NAMALWA (cell line): ENCODE data around the gene GPT2.

Experiments used
- DNase-seq: peaks from one replicate; pipeline ENCODE4 v3.0.0-alpha.2; 2015; ENCODE audit warnings: low spot score

GPT2 gene

GRCh38 chr16:46883690-46884512 lies at the start of gene GPT2:
Gene GPT2 (plus strand): TSS chr16:46884362. CDS start chr16:46884716, 354 bp downstream.
- DNase-seq, result peak; percentile 94

GRCh38 chr16:46836534-46837530 lies 47.3 kb upstream of the GPT2 start:
- no peak for DNase-seq

DNA sequence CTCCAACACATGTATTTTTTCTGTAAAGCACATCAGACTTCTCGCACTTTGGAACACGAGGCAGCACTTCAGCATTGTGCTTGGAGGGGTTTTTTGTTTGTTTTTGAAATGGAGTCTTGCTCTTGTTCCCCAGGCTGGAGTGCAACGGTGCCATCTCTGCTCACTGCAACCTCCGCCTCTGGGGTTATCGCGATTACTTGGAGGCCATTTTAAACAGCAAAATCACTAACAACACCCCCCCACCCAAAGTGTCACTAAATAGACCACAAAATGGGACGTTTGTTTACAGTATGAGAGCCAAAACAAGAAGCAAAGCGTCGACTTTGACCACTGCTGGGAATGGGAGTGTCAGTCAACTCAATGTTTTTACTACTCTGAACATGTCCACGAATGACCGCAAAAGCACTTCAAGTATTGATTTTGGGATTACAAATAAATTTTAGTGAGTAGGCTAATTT lies 44.1 kb upstream of the GPT2 start:
- no peak for DNase-seq

GRCh38 chr16:46842192-46842895 lies 41.8 kb upstream of the GPT2 start:
- no peak for DNase-seq

DNA sequence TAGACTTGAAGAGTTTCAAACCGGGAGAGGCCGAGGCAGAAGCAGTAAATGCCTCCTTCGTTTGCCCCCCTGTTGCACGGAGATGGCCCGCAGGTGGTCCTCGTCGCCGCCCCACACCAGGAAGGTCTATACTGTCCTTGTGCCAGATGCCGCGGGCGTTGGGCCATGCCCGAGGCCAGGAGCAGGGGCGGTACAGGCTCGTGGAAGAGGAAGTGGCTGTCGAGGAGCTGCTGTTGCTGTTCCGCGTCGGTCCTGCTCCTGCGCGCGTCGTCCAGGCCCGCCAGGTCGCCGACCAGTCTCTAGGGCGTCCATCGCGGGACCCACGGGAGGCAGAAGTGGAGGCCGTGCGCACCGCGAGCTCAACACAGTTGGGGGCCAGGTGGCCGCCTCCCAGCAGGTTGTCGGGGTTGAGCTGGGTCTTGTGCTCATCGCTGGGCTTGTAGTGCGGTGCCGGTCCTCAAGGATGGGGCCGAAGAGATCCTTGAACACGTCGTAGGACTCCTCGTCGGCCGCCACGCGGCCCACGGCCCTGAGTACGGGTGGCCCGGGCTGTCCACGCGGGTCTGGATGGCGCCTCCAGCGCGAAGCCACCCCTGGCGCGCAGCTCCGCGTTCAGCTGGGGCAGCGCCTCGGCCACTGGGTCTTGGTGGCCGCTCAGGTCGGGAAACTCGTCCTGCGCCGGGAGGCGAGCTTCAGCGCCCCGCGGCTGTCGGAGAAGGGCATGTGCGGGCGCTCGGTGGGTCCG lies 40.1 kb upstream of the GPT2 start:
- no peak for DNase-seq

DNA sequence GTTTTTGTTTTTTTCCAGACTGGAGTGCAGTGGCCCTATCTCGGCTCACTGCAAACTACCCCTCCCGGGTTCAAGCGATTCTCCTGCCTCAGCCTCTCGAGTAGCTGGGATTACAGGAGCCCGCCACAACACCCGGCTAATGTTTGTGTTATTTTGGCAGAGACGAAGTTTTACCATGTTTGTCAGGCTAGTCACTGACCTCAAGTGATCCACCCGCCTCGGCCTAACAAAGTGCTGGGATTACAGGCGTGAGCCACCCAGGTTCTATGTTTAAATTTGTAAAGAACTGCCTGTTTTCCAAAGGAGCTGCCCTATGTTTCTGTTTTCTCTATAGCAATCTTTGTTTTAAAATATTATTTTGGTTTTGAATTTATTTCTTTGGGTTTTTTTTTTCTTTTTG lies 39.4 kb upstream of the GPT2 start:
- no peak for DNase-seq

GRCh38 chr16:46845952-46846351 lies 38.2 kb upstream of the GPT2 start:
- no peak for DNase-seq

DNA sequence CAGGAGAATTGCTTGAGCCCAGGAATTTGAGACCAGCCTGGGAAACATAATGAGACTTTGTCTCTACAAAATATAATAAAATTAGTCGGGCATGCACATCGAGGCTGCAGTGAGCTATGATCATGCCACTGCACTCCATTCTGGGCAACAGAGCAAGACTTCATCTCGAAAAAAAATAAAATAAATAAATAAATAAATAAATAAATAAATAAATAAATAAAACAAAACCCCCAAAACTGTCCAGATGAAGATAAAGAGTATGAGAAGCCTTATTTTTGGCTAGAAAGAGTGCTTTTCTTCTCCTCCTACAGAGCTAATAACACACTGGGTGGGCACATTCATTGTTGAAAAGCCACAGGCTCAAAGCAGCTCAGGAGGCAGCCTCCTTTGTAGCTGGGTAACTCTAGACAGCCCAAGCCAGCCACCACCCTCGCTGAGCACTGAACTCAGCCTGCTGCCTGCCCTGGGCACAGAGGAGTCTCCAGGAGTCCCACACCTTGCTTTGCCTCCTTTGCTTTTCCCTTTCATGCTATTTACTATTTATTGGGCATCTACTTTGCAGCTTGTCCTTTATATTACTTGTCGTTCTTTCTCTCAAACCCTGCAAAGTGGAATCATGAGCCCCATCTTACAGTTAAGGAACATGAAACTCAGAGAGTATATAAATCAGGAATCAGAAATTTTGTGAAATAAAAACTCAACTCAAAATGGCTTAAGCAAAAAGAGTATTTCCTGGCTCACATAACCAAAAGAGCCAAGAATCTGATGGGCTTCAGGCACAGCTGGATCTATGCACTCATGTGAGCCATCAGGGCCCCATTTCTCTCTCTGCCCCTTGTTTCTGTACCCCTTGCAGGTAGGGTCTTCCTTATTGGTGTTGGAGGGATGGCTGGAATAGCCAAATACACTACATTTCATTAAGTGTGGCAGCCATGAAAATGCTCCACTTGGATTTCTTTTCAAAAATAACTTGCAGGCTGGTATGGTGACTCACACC lies 35.1 kb upstream of the GPT2 start:
- no peak for DNase-seq

- DNase-seq, result peak; percentile 74
Observed at GRCh38 chr16:46850619-46851555, 33.3 kb upstream of the GPT2 start.

DNA sequence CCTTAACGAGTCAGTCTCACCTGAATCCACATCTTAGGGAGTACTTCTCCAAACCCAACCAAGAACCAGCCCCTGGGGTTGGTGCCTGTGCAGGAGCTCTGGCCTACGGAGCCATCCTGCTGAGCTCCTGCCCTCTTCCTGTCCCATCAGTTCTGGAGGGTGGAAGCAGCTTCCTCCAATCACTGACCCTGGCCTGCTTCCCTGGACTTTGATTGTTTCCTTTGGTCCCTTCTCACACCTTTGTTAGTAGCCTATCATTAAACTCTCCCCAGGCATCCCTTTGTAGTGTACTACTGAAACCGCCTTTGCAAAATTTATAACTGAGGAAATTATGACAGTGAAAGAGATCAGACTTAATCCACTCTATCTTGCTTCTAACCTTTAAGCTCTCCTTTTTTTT lies 32.0 kb upstream of the GPT2 start:
- no peak for DNase-seq

DNA sequence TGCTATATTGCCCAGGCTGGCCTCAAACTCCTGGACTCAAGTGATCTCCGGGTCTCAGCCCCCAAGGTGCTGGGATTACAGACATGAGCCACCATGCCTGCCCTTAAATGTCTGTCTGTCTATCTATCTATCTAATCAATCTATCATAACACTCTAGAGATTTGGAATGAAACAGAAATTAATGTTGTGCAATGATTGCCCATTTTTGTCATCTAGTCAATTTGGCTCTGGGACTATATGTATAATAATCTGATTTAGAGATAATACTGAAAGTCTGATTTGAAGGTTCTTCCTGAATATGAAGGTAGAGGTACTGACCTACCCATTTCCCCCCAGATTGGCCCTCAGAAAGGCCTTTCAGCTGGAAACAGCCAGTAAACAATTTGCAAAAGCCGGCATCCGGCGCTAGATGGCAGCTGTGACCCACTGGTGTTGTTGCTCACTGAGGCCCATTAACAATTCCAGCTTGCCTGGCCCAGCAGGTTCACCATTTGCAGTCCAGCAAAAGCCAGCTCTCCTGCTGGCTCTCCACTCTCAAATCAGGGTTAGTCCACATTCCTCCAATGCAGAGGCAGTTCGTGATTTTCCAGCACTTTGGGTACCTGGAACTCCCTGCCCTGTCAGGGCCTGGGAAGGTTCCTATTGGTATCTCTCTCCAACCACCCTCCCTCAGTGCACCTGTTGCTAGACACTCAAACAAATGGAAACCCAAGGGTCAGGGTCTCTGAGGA lies 30.3 kb upstream of the GPT2 start:
- DNase-seq, result peak; percentile 80

GRCh38 chr16:46854846-46855245 lies 29.3 kb upstream of the GPT2 start:
- no peak for DNase-seq

DNA sequence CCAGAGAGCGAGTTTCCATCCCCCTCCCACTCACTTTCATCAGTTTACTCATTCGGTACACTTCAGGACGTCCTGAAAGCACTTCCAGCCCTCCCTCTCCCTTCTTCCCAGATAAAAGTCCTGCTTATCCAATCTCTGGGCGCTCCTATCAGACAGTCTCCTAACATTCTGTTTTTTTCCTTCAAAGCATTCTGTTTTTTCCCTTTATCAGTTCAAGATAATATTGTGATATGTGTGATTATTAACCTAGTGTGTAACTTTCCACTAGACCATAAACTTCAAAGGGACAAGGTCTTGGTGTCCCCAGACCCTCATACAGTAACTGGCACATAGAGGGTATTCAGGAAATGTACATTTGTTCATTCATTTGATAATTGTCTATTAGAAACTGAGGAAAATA lies 28.8 kb upstream of the GPT2 start:
- DNase-seq, result no peak

DNA sequence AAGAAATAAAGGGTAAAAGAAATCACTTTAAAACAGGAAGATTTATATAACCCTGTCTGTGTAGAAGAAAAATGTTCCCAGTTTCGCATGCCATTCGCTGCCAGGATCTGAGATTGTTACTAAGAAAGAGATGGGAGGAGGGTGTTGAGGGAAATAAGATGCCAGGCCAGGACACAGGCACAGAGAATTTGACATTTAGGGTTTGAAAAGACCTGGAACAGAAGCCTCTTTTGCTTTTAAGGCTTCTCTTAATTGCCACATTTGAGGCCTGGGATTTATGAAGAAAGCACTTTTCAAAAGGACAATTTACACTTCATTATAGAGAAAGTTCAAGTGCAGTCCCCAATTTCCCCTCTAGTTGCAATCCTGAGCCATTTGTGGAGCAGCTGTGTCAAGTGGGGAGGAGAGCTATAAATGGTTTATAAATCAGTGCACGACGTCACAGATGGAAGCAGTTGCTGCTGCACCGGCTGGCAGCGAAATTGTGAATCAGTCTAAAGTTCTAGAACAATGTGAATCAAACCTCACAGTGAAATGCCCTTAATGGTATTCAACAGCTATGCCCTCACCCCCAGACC lies 26.7 kb upstream of the GPT2 start:
- DNase-seq, result peak; percentile 72

DNA sequence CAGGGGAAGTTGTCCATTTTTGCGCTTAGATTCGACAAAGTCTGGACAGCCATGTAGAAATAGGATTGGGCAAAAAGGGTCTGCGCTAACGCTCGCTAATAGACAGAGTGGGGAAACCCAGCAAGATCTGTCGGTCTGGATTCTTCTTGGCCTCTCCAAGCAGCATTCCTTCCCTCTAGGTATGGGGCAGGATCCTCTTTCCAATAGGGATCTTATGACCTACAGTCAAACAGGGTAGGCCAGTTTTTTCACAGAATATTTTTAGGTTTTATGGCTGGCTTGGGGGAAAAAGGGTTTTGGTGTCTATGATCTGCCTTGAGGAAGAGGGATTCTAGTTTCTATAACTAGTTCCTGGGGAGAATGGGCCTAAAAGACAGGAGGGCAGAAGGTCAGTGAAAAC lies 26.0 kb upstream of the GPT2 start:
- DNase-seq, result no peak

DNA sequence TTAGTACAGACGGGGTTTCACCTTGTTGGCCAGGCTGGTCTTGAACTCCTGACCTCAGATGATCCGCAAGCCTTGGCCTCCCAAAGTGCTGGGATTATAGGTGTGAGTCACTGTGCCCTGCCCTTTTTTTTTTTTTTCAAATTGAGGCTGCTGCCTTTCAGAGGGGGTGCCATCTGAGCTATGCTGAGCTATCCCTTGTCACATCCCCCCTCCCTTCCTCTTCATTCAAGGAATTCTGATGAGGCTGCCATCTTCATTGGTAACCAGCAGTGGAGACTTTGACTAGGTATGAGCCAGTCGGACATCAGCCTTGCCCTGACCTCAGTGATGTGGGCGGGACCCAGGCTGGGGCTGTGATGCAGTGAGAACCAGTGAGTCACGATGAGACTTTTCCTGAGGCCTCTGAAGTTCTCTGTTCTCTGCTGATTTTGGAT lies 24.4 kb upstream of the GPT2 start:
- no peak for DNase-seq

DNA sequence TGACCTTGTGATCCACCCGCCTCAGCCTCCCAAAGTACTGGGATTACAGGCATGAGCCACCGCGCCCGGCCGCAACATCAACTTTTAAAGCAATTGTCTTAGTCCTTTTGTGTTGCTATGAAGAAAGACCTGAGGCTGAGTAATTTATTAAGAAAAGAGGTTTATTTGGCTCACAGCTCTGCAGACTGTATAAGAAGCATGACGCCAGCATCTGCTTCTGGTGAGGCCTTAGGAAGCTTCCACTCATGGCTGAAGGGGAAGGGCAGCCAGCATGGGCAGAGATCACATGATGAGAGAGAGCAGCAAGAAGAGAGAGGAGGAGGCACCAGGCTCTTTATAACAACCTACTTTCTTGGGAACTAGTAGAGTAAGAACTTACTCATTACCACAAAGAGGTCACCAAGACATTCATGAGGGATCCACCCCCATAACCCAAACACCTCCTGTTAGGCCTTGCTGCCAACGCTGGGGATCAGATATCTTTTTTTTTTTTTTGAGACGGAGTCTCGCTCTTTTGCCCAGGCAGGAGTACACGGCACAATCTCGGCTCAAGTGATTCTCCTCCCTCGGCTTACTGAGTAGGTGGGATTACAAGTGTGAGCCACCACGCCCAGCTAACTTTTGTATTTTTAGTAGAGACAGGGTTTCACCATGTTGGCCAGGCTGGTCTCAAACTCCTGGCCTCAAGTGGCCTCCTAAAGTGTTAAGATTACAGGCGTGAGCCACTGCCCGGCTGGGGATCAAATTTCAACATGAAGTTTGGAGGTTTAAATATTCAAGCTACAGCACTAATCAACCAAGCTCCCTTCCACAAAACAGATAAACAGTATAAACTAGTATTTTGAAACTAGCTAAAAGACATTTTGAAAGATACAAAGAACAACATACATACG lies 21.4 kb upstream of the GPT2 start:
- DNase-seq, result no peak
